C4-2B (cell line): ENCODE results near the gene WDR77.

Source experiments
- H3K27ac ChIP-seq: fragments of 450-650 bp; 2 replicates; pipeline ENCODE4 v1.5.1; 2017
- CTCF ChIP-seq: fragments of 450-650 bp; conservative IDR thresholded peaks from 2 replicates; pipeline ENCODE4 v1.5.1; 2017; ENCODE audit warnings: mild to moderate bottlenecking
- ZFX ChIP-seq: fragments of 450-650 bp; IDR thresholded peaks from 2 replicates; pipeline ENCODE4 v1.6.1; 2017

WDR77 gene

DNA sequence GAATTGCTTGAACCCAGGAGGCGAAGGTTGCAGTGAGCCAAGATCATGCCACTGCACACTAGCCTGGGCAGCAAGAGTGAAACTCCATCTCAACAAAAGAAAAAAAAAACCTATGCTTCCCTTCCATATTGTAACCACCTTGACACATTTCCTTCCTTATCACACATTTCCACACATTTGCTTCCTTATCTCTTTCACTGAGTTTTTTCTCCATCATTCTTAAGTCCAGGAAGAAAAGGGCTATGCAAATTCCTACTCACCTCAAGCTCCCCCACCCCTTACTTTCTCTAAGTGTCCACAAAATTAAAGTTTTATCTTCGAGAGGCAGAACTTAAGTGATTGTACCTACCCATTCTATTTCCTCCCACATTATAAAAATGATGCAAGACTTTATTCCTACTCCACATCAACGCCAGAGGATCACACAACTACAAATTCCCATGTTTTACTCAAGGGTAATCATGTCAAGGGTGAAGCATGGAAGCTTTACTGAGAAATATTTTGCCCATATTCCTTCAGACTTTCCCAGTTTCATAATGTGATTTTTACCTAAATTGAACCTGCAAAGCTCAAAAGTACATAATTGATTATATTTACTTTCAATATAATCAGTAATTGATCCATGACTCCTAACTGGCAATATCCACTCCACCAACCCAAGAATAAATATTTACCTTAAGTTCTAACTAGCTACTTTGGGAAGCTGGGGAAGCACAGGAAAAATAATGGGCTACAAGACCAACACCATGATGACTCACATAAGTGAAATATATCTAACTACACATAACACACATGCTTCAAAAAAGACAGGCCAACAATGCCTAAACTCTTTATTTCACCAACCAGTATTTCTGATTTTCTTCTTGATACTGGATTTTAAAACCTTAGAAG is 9.3 kb downstream of the WDR77 start:
- no peak for TF ChIP-seq ZFX
- no peak for TF ChIP-seq CTCF
- H3K27ac ChIP-seq: no peak overlapping the region

DNA sequence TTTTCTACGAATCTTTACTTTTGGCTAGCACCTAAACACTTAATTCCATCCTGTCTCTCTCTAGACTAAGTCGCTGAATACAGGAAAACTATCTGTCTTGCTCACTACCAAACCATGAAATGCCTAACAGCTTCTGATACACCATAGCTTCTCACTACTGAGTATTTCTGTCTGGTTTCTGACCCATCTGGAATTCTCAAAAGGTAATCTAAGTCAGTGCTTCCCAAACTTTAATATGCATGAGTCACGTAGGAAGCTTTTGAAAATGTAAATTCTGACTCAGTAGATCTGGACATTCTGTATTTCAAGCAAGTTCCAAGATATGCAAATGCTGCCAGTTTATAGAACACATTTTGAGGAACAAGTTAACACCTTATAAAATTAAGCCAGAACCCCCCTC is 12.3 kb downstream of the WDR77 start:
- TF ChIP-seq CTCF: no peak
- H3K27ac ChIP-seq: no peak overlapping the region

DNA sequence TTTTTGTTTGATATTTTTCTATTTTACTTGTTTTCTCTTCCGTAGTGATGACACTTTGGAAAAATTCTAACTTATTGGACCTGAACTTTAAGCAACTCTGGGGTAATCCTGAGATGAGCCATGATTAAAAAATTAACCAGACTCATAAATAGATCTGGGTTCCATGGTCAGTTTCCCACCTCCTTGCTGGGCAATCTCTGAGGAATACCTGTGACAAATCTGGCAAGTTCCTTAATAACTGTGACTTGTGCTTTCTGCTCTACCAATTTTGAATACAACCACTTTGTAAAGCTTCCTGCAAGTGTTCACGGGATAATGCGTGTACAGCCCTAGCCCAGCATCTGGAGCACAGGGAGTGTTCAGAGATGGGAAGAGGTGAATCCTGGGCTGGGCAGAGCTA is 24.8 kb downstream of the WDR77 start:
- no peak overlapping the region for H3K27ac ChIP-seq
- TF ChIP-seq CTCF (no peak), ZFX (no peak)

GRCh38 chr1:111422546-111423391 is 26.3 kb downstream of the WDR77 start:
- TF ChIP-seq ZFX (no peak), CTCF (peak; percentile 38)
- H3K27ac ChIP-seq: peak overlapping the region; percentile 47

DNA sequence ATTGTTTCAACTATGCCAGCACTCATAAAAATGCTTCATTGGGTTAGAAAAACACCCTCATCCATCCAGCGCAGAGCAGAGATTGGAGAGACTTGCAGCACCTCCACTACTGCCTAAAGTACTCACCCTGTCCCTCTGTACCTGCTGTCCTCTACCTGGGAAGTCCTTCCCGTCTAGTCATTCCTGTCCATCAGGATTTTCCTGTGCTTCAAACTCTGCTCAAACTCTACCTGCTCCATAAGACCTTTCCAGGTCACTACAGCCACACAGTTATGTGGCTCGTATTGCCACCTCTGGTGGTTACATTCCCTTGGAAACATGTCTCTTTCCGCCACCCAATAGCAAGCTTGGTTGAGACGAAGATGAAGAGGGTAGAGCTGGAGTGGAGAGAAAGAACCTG is 28.7 kb downstream of the WDR77 start:
- TF ChIP-seq ZFX: no peak
- no peak; the same call in 1 of the 2 replicates for TF ChIP-seq CTCF
- H3K27ac ChIP-seq: no peak overlapping the region

- TF ChIP-seq CTCF (no peak), ZFX (no peak)
- no peak overlapping the region for H3K27ac ChIP-seq
Measured at GRCh38 chr1:111419037-111419436, 30.0 kb downstream of the WDR77 start.

GRCh38 chr1:111417755-111418154 is 31.3 kb downstream of the WDR77 start:
- peak overlapping the region; percentile 11; the same call in 1 of the 2 replicates for H3K27ac ChIP-seq
- TF ChIP-seq ZFX (no peak), CTCF (no peak)
